GM21619 (cell line): ENCODE results near the gene RAD18.

Source experiments
- ATAC-seq: cut with Tn5 transposase; IDR thresholded peaks from one replicate; pipeline ENCODE4 v1.9.1; 2021; ENCODE audit not compliant: unreplicated experiment

RAD18 gene

GRCh38 chr3:8838234-8838633 lies 125.0 kb downstream of the RAD18 start:
- no peak for ATAC-seq

GRCh38 chr3:8837162-8837561 lies 126.1 kb downstream of the RAD18 start:
- ATAC-seq, result no peak

- ATAC-seq, result no peak
Observed at GRCh38 chr3:8836096-8836495, 127.2 kb downstream of the RAD18 start.

GRCh38 chr3:8835385-8835784 lies 127.9 kb downstream of the RAD18 start:
- no peak for ATAC-seq

GRCh38 chr3:8834974-8835373 lies 128.3 kb downstream of the RAD18 start:
- no peak for ATAC-seq

GRCh38 chr3:8827641-8828040 lies 135.6 kb downstream of the RAD18 start:
- no peak for ATAC-seq
